IMR-90 (cell line): Measurements from ENCODE around the gene GARIN3. TPM values are rescaled to one million over a fixed set of nuclear protein-coding genes. Genes with fewer than 3 reads are reported as not detected.

ENCODE experiments used
- ATAC-seq: fragments of 200-7000 bp; cut with Tn5 transposase; 2 replicates; pipeline ENCODE4 v1.9.1; 2020; ENCODE audit warnings: low read depth, mild to moderate bottlenecking, moderate library complexity
- BruUV-seq: library from RNA; stranded (reverse); fragments of 400-500 nt; replicated peaks from 2 replicates; lab custom pipeline; 2021; lab: Mats Ljungman, UMichigan
- CTCF ChIA-PET: fragments of 300-600 bp; formaldehyde crosslinking; extraction: SDS; loops from one replicate; lab custom pipeline; 2021; ENCODE audit warnings: antibody characterized with exemption; lab: Yijun Ruan, JAX
- POLR2A ChIA-PET: fragments of 300-600 bp; sonication (Branson Sonifier 250); formaldehyde crosslinking; loops from one replicate; lab custom pipeline; 2022; ENCODE audit warnings: antibody characterized with exemption; ENCODE audit not compliant: unreplicated experiment; lab: Charles Lee
- DNase-seq: peaks from one replicate; pipeline ENCODE4 v3.0.0; 2013
- H2AFZ ChIP-seq: replicated peaks from 2 replicates; pipeline ENCODE3; 2013; ENCODE audit warnings: low read length, mild to moderate bottlenecking; ENCODE audit not compliant: poor library complexity
- H2AK5ac ChIP-seq: 2 replicates; pipeline ENCODE4 v1.6.1; 2013; ENCODE audit warnings: low read depth, low read length, inconsistent platforms
- H2AK9ac ChIP-seq: replicated peaks from 2 replicates; pipeline ENCODE3; 2013; ENCODE audit warnings: mild to moderate bottlenecking, low read depth, low read length, moderate library complexity; ENCODE audit not compliant: poor library complexity
- H2BK120ac ChIP-seq: 2 replicates; pipeline ENCODE4 v1.6.1; 2013; ENCODE audit warnings: low read depth, low read length, inconsistent platforms
- H2BK15ac ChIP-seq: 3 replicates; pipeline ENCODE4 v1.6.1; 2013; ENCODE audit warnings: low read depth, low read length, inconsistent platforms
- H2BK20ac ChIP-seq: 2 replicates; pipeline ENCODE4 v1.6.1; 2013; ENCODE audit warnings: low read depth, mild to moderate bottlenecking, inconsistent platforms, low read length, moderate library complexity
- H2BK5ac ChIP-seq: 2 replicates; pipeline ENCODE4 v1.6.1; 2013; ENCODE audit warnings: mild to moderate bottlenecking, low read depth, low read length, inconsistent platforms; ENCODE audit not compliant: poor library complexity, severe bottlenecking
- H3K14ac ChIP-seq: replicated peaks from 2 replicates; pipeline ENCODE4 v1.6.1; 2013; ENCODE audit warnings: low read depth, low read length, inconsistent platforms
- H3K18ac ChIP-seq: 2 replicates; pipeline ENCODE4 v1.6.1; 2013; ENCODE audit warnings: low read depth, low read length, control low read depth
- H3K23ac ChIP-seq: 2 replicates; pipeline ENCODE4 v1.6.1; 2013; ENCODE audit warnings: low read depth, low read length, inconsistent platforms
- H3K27ac ChIP-seq: 2 replicates; pipeline ENCODE4 v1.5.1; 2013; ENCODE audit warnings: mild to moderate bottlenecking, control low read depth, low read length; ENCODE audit not compliant: insufficient read depth
- H3K27me3 ChIP-seq: 2 replicates; pipeline ENCODE4 v1.6.1; 2013; ENCODE audit warnings: low read length; ENCODE audit not compliant: control insufficient read depth, insufficient read depth
- H3K36me3 ChIP-seq: 2 replicates; pipeline ENCODE4 v1.6.1; 2013; ENCODE audit warnings: low read length, mixed read lengths; ENCODE audit not compliant: control insufficient read depth, insufficient read depth
- H3K4ac ChIP-seq: 2 replicates; pipeline ENCODE4 v1.6.1; 2013; ENCODE audit warnings: low read depth, low read length, inconsistent platforms
- H3K4me1 ChIP-seq: 2 replicates; pipeline ENCODE4 v1.6.1; 2013; ENCODE audit warnings: low read length, mixed read lengths; ENCODE audit not compliant: control insufficient read depth, insufficient read depth
- H3K4me2 ChIP-seq: 2 replicates; pipeline ENCODE4 v1.6.1; 2013; ENCODE audit warnings: low read depth, mild to moderate bottlenecking, control low read depth, low read length, moderate library complexity
- H3K4me3 ChIP-seq: 2 replicates; pipeline ENCODE4 v1.5.1; 2013; ENCODE audit warnings: low read depth, mild to moderate bottlenecking, control low read depth, low read length, moderate library complexity; ENCODE audit not compliant: insufficient read depth
- H3K56ac ChIP-seq: 2 replicates; pipeline ENCODE4 v1.6.1; 2013; ENCODE audit warnings: low read length, inconsistent platforms; ENCODE audit not compliant: insufficient read depth; ENCODE audit errors: extremely low read depth
- H3K79me1 ChIP-seq, 2 experiments: 2 replicates each; pipeline ENCODE4 v1.6.1; 2013; ENCODE audit warnings: low read length in 2 of 2, inconsistent platforms in 1 of 2, low read depth in 1 of 2
- H3K9ac ChIP-seq: 2 replicates; pipeline ENCODE4 v1.6.1; 2013; ENCODE audit warnings: low read depth, low read length, control low read depth
- H3K9me1 ChIP-seq: 2 replicates; pipeline ENCODE4 v1.6.1; 2013; ENCODE audit warnings: low read length, inconsistent platforms; ENCODE audit not compliant: insufficient read depth
- H3K9me3 ChIP-seq: 2 replicates; pipeline ENCODE4 v1.6.1; 2013; ENCODE audit warnings: low read length; ENCODE audit not compliant: control insufficient read depth, insufficient read depth
- H4K20me1 ChIP-seq: 2 replicates; pipeline ENCODE4 v1.6.1; 2013; ENCODE audit warnings: low read length, inconsistent platforms; ENCODE audit not compliant: insufficient read depth
- H4K5ac ChIP-seq: 2 replicates; pipeline ENCODE4 v1.6.1; 2013; ENCODE audit warnings: mild to moderate bottlenecking, low read depth, low read length, control low read depth
- H4K8ac ChIP-seq, 2 experiments: 2 replicates each; pipeline ENCODE4 v1.6.1; 2013; ENCODE audit warnings: low read depth in 2 of 2, low read length in 2 of 2, control low read depth in 1 of 2, inconsistent platforms in 1 of 2
- H4K91ac ChIP-seq: 2 replicates; pipeline ENCODE4 v1.6.1; 2013; ENCODE audit warnings: low read depth, low read length, inconsistent platforms; ENCODE audit not compliant: insufficient read depth
- BHLHE40 ChIP-seq: fragments of 150-350 bp; IDR thresholded peaks from 2 replicates; pipeline ENCODE4 v1.6.1; 2016; ENCODE audit warnings: mild to moderate bottlenecking, low read depth, low read length
- CEBPB ChIP-seq: IDR thresholded peaks from 2 replicates; pipeline ENCODE4 v1.6.1; 2012; ENCODE audit warnings: low read depth, low read length, improper control_type of control experiment
- CHD1 ChIP-seq: IDR thresholded peaks from 2 replicates; pipeline ENCODE4 v1.6.1; 2012; ENCODE audit warnings: low read depth, low read length, improper control_type of control experiment
- CTCF ChIP-seq: conservative IDR thresholded peaks from 2 replicates; pipeline ENCODE4 v1.5.1; 2012; ENCODE audit warnings: mild to moderate bottlenecking, low read depth, low read length, improper control_type of control experiment
- ELK1 ChIP-seq: fragments of 150-350 bp; IDR thresholded peaks from 2 replicates; pipeline ENCODE4 v1.6.1; 2016; ENCODE audit warnings: low read depth, mild to moderate bottlenecking, low read length, moderate library complexity, borderline replicate concordance
- FOS ChIP-seq: fragments of 150-350 bp; IDR thresholded peaks from 2 replicates; pipeline ENCODE4 v1.6.1; 2016; ENCODE audit warnings: low read depth, low read length
- MAFK ChIP-seq: IDR thresholded peaks from 2 replicates; pipeline ENCODE4 v1.6.1; 2012; ENCODE audit warnings: low read depth, low read length, improper control_type of control experiment
- MAZ ChIP-seq: IDR thresholded peaks from 2 replicates; pipeline ENCODE4 v1.6.1; 2012; ENCODE audit warnings: low read depth, mild to moderate bottlenecking, low read length, improper control_type of control experiment, moderate library complexity, borderline replicate concordance
- NFE2L2 ChIP-seq: fragments of 150-350 bp; IDR thresholded peaks from 2 replicates; pipeline ENCODE4 v1.6.1; 2016; ENCODE audit warnings: low read depth, mild to moderate bottlenecking, low read length
- POLR2A ChIP-seq: IDR thresholded peaks from 2 replicates; pipeline ENCODE4 v1.6.1; 2012; ENCODE audit warnings: mild to moderate bottlenecking, low read depth, low read length
- RFX5 ChIP-seq: IDR thresholded peaks from 2 replicates; pipeline ENCODE4 v1.8.0; 2012; ENCODE audit warnings: low read depth, mild to moderate bottlenecking, low read length, moderate library complexity
- SMC3 ChIP-seq: fragments of 150-350 bp; IDR thresholded peaks from 2 replicates; pipeline ENCODE4 v1.6.1; 2016; ENCODE audit warnings: low read depth, mild to moderate bottlenecking, antibody characterized with exemption, low read length, moderate library complexity
- dilution Hi-C: fragments of 300-500 bp; cut with HindIII; formaldehyde crosslinking; loops from one replicate; pipeline ENCODE4 v1.14.3; 2018; ENCODE audit warnings: low sequenced_read_pairs; ENCODE audit not compliant: unreplicated experiment
- in situ Hi-C: fragments of 300-500 bp; cut with MboI; formaldehyde crosslinking; loops from 3 replicates; pipeline ENCODE4 v1.14.3; 2019; ENCODE audit warnings: low sequenced_read_pairs, inconsistent platforms, mixed read lengths
- intact Hi-C: fragments of 100-400 bp; cut with micrococcal nuclease; formaldehyde crosslinking; loops from 2 replicates; pipeline ENCODE4 v1.10.0; 2022
- polyA plus RNA-seq, 3 experiments: library from polyadenylated mRNA; depleted of rRNA; stranded (reverse); fragments of >200 nt; gene quantifications; 2 replicates each; pipeline ENCODE4 v1.2.3, GENCODE V29; 2012; ENCODE audit warnings: low replicate concordance in 1 of 3
- total RNA-seq: library from RNA; depleted of rRNA; stranded (reverse); fragments of >200 nt; gene quantifications from 2 replicates; pipeline ENCODE4 v1.2.3, GENCODE V29; 2012

GARIN3 gene
- total and polyA plus RNA-seq, 2 of the 4 experiments (the other 2 are of a cell fraction): not detected

GRCh38 chr5:157214415-157214814 lies 48.4 kb upstream of the GARIN3 start:
- no peak overlapping the region for H2BK5ac ChIP-seq
- H2AK9ac ChIP-seq: no peak overlapping the region
- H4K8ac ChIP-seq: no peak overlapping the region
- ChIA-PET POLR2A (no interaction called here), CTCF (no interaction called here)
- no peaks in the 10 kb centered on the region for H4K20me1 ChIP-seq
- BruUV-seq: no TSS peak
- no peak overlapping the region for H4K5ac ChIP-seq
- H3K4me2 ChIP-seq: no peak overlapping the region
- no peak overlapping the region for H2BK15ac ChIP-seq
- H3K9me1 ChIP-seq: no peaks in the 10 kb centered on the region
- no peak overlapping the region for H3K23ac ChIP-seq
- ATAC-seq (no peak), DNase-seq (no peak)
- no peak overlapping the region for H4K91ac ChIP-seq
- H3K56ac ChIP-seq: no peak overlapping the region
- no peak overlapping the region for H2AK5ac ChIP-seq
- dilution Hi-C loops (no loop called here), intact Hi-C loops (no loop called here), in situ Hi-C loops (no loop called here)
- no peak overlapping the region for H3K4ac ChIP-seq
- H2BK20ac ChIP-seq: no peak overlapping the region
- H2BK120ac ChIP-seq: no peak overlapping the region
- no peak overlapping the region for H3K4me3 ChIP-seq
- no peaks in the 10 kb centered on the region for H3K27me3 ChIP-seq
- no peak overlapping the region for H3K9ac ChIP-seq
- TF ChIP-seq CEBPB: no peak
- TF ChIP-seq CTCF: no peak
- TF ChIP-seq MAZ: no peak
- TF ChIP-seq FOS: no peak
- no peak for TF ChIP-seq CHD1
- TF ChIP-seq BHLHE40: no peak
- no peak for TF ChIP-seq NFE2L2
- no peak for TF ChIP-seq POLR2A
- no peak for TF ChIP-seq SMC3
- no peak for TF ChIP-seq RFX5
- no peak for TF ChIP-seq ELK1
- no peak for TF ChIP-seq MAFK
- H3K14ac ChIP-seq: no peak overlapping the region
- H3K27ac ChIP-seq: no peak overlapping the region
- H3K4me1 ChIP-seq: no peaks in the 10 kb centered on the region
- no peaks in the 10 kb centered on the region for H3K79me1 ChIP-seq
- no peak overlapping the region for H2AFZ ChIP-seq
- H3K18ac ChIP-seq: no peak overlapping the region
- H3K36me3 ChIP-seq: no peaks in the 10 kb centered on the region
- H3K9me3 ChIP-seq: no peaks in the 10 kb centered on the region
